Measurements from ENCODE around the gene HABP4. TPM values are rescaled to one million over a fixed set of nuclear protein-coding genes. Genes with fewer than 3 reads are reported as not detected.

The HABP4 gene
- polyA plus RNA-seq, 12 donors = 8.7 to 13.3 (median 12.0) TPM; not detected in 1

DNA sequence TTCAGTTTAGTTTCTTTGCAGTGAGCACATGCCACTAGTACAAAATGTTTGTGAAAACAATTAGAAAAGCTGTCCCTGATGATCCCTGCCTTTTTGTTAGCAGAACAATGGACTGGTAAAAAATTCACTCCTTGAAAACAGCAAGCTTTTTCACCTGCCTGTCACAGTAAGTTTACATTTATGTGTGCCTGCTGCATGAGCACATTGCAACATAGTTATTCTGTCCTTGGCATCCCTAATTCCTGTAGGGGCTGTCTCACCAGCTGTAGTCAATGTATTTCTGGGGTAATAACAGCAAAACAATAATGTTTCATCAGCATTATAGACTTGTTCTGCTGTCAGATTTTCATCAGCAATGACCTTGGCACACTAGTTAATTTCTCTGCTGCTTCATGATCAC lies 20.2 kb upstream of the HABP4 start:
- DNase-seq = no peak

GRCh38 chr9:96430377-96430776 lies 19.6 kb upstream of the HABP4 start:
- no peak for DNase-seq

- DNase-seq = no peak
Observed at GRCh38 chr9:96435345-96435744, 14.6 kb upstream of the HABP4 start.

- no peak for DNase-seq
Observed at GRCh38 chr9:96436063-96436455, 13.9 kb upstream of the HABP4 start.

DNA sequence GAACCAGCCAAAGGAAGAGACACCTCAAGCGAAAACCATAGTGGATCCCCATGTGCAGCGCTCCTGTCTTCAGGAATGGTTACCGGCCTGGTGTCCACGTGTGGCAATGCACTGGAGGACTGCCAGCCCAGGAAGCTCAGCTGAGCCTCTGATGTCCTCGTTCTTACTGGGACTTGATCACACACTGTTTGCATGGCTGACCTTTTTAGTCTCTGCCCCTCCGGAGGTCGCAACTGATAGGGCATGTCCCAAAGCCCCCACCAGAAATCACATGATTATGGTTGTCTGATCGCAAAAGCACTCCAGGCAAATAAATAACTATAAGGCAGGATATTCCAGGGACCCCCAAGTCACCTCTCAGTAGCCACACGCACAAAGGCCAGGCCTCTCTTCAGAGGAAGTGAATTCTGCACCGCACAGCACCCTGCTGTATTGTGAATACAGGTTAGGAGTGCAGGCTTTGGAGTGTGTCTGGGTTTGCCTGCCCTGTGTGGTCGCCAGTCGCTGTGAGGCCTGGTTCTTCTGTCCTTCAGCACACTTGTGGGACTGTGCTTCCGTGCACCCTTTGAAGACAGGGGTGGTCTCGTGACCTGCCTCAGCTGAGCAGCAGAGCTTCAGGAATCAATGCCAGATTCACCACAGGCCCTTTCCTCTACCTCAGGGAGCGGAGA lies 13.4 kb upstream of the HABP4 start:
- no peak for DNase-seq

DNA sequence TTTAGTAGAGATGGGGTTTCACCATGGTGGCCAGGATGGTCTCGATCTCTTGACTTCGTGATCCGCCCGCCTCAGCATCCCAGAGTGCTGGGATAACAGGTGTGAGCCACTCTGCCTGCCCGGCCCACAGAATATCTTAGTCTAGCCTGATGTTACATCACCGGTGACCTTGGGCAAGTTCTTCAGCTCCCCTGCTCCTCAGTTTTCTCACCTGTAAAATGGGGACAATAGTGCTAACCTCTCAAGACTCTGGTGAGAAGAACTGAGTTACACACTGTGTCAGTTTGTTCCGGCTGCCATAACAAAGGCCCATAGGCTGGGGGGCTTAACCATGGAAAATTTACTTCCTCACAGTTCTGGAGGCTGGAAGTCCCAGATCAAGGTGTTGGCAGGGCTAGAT lies 12.5 kb upstream of the HABP4 start:
- DNase-seq = no peak

DNA sequence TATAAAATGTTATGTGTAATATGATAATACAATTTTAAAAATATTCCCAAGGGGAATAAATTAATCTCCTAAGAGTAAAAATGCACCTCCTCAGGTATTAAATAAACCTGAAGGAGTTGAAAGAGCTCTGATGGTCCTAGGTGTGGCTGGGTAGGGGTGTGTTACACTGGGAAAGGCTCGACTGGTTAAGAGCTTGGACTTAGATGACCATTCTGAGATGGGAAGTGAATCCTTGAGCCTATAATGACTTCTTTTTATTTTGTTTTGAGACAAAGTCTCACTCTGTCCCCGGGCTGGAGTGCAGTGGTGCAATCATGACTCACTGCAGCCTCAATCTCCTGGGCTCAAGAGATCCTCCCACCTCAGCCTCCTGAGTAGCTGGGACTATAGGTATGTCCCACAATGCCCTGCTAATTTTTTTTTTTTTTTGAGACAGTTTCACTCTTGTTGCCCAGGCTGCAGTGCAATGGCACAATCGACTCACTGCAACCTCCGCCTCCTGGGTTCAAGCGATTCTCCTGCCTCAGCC lies 9.2 kb upstream of the HABP4 start:
- DNase-seq = no peak

GRCh38 chr9:96441798-96442445 lies 8.0 kb upstream of the HABP4 start:
- no peak for DNase-seq

DNA sequence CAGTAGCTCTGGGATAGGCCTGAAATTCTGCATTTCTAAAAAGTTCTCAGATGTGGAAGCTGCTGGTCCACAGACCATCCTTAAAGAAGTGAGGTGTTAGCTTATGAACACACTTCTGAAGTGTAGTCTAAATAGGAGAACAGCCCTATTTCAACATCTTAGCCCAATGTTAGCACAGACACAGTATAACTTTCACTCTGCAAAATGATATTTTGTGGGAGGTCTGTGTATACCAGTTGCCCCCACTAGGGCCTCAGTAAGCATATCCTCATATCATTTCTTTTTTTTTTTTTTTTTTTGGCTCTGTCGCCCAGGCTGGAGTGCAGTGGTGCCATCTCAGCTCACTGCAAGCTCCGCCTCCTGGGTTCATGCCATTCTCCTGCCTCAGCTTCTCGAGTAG lies 7.5 kb upstream of the HABP4 start:
- no peak for DNase-seq

- no peak for DNase-seq
Observed at GRCh38 chr9:96447406-96447805, 2.6 kb upstream of the HABP4 start.

DNA sequence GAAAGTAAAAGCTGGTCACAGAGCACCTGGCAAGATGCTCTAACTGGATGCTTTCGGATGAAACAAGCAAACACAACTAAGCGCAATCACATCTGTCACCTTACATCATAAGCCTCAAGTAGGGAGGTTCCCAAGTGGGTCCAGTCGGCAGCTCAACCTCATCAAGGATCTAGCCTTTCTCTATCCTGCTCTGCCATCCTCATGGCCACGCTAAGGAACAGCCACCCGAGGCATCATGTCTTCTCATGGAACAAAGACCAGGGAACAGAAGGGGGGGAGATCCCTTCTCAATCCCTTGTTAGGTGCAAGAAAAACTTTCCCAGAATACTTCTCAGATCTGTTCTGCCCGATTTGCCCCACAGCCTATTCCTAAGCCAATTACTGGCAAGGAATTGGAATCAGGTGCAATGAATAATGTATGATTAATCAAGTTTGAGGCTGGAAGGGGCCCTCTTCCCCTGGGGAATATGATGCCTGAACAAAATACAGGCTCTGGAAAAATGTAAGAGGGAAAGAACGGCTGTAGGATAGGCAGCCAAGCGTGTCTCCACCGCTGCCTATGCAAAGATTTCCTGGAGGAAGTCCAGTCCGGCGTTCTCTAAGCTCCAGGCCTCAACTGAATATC lies 1.3 kb upstream of the HABP4 start:
- DNase-seq = no peak

GRCh38 chr9:96449523-96449844 lies 485 bp upstream of the HABP4 start:
- no peak for DNase-seq

DNA sequence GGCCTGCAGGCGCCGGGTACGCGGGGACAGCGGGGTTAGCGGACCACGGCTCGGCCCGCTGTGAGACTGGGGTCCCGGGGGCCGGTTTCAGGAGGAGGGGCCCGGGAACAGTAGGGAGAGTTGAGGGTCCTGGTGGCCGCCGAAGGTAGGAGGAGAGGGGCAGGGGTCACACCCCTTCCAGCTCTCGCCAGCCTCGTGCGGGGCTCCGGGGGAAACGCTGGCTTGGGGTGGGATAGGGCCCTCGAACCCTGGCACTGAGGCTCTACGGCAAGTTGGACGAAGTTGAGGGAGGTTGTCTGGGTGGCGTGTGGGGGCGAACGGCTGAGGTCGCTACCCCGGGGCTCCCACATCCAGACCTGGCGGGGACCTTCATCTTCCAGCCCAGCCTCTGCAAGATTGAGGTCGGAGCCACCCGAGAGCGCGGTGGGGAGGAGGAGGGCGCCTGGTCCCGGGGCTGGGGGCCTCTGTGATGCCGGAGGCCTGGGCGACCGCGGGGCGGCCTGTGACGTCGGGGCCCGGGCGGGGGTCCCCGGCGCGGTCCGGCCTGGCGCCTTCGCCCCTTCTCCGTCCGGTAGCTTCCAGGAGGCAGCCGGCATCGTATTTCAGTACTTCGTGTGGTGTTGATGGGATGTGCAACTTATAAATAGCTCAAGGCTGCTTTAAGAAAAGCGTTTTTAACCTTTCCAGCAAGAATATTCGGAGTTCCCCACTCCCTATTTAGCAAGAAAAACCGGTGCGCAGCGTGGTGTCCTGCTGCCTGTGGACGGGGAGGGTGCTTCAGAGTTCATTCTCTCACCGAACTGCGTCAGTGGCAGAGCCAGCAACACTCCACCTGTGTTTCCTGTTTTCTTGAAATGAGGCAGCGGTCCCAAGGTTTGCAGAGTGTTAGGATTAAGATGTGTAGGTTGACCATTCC lies 902 bp downstream of the HABP4 start:
- DNase-seq = no peak

DNA sequence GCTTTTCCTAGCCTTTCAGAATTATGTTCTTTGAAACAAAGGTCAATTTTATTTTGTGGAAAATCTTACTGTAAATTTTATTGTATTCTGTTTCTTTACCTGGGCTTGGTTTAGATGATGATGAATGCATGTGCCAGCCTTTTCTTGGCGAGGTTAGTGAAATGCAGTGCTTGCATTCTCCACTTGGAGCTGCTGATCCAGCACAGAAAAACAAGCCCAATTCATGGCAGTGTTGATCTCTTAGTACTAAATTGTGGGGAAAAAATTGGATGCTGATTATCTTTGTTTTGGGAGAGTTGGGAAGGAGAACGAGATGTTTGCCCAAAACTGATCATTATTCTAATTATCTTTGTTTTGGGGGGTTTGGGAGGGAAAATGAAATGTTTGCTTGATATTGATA lies 3.7 kb downstream of the HABP4 start:
- no peak for DNase-seq

DNA sequence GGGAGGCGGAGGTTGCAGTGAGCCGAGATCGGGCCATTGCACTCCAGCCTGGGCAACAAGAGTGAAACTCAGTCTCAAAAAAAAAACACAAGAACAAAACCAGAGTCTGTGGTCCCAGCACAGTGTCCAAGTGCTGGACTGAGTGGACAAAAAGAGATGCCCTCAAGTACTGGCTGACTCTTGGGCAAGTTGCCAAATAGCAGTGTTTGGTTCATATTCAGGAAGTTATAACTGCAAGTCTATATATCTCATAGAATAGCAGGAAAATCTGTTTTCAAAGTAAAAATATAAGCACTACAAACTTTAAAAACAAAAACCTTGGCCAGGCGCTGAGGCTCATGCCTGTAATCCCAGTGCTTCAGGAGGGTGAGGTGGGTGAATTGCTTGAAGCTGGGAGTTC lies 7.3 kb downstream of the HABP4 start:
- DNase-seq = no peak

DNA sequence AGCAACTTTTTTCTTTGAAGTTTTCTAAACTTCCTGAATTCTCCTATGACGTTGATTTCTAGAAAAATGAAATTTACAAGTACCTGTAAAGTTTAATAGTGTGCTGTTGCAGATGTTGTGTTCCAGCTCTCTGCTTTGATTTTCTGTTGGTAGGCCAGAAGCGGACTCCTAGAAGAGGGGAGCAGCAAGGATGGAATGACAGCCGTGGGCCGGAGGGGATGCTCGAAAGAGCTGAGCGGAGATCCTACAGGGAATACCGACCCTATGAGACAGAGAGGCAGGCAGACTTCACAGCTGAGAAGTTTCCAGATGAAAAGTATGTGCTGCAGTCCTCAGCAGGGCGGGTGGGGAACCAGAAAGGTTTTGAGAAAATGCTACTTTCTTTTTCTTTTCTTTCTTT lies 8.3 kb downstream of the HABP4 start:
- no peak for DNase-seq

- no peak for DNase-seq
Observed at GRCh38 chr9:96459268-96460007, 9.5 kb downstream of the HABP4 start.

GRCh38 chr9:96460470-96460869 lies 10.5 kb downstream of the HABP4 start:
- no peak for DNase-seq

DNA sequence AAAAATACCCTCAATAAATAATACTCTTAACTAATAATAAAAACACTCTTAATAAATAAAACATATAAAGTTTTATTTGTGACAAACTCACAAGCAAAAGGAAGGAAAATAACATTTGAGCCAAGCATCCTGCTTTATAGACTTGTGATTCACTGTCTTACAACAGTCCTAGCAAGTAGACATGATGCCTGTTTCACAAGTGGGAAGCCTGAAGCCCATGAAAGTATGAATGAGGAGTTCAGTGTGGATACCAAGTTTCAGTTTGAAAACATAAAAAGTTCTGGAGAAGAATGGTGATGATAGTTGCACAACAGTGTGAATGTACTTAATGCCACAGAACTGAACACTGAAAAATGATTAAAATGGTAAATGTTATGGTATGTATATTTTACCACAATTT lies 10.9 kb downstream of the HABP4 start:
- DNase-seq = no peak

DNA sequence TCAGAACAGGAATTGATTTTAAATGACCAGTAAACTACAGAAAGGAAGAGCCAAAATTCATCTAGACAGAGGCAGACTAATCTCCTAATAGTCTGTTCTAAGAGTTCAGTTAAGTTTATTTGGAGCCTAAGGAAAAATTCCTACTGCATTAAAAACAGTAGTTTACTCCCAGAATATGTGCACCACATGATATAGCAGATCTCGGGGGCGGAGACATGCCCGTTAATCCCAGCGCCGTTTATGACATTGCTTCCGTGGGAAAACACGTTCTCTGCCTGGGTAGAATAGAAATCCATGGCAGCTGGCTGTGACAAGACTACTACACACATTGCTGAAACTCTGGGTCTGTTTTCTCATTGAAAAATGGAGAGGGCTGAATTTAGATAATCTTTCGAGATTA lies 11.4 kb downstream of the HABP4 start:
- DNase-seq = no peak

- no peak for DNase-seq
Observed at GRCh38 chr9:96462541-96462940, 12.6 kb downstream of the HABP4 start.

DNA sequence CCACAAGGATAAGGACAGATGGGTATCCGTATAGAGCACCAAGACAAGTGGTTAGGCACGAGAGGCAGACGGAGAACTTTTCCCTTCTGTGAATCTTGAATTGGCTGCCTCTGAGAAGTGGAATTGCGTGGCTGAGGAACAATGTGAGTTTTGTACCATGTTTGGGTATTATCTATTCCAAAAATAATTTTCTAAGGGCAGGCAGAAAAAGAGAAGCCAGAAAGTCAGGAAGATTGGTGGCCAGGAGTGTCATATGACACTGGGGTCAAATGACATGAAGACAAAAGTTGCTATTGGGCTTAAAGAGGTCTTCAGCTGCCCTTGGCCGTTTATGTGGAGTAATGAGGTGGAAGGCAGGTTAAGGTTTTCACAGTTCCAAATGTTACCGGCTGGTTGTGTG lies 14.5 kb downstream of the HABP4 start:
- no peak for DNase-seq
